ENCODE data around the gene SRP72. TPM values are rescaled to one million over a fixed set of nuclear protein-coding genes. Genes with fewer than 3 reads are reported as not detected.

SRP72 gene
- 100 to 1,000 TPM; 181 to 204 TPM for total RNA-seq

- intact Hi-C loops (cut with DNase I, micrococcal nuclease) = loop anchor here (1.0 to 5.0 kb wide), 12 partner anchors 31 to 519 kb away; partner anchors contain the start of genes AASDH (in 2 of the 2), PAICS (in 2 of the 2), CEP135 (in 1 of the 2) and POLR2B (in 1 of the 2)
- no peaks in the 10 kb centered on the region for H3K27me3 Mint-ChIP-seq
- peak; percentile 94 for DNase-seq
- peaks cover 47% of the 10 kb centered on the region for H3K36me3 Mint-ChIP-seq (ENCODE audit: low read depth)
- H3K4me1 Mint-ChIP-seq = peaks cover 50% of the 10 kb centered on the region
- peak within 1 kb of the TSS; percentile 100 for H3K4me3 Mint-ChIP-seq
- peak; percentile 92 for ATAC-seq
- CTCF ChIA-PET = interaction anchor here (0.6 to 1.3 kb wide), 4 partner anchors 29 to 370 kb away, joined by 3 to 6 read pairs (median 3); partner anchors contain the start of genes PAICS and PPAT
- H3K27ac Mint-ChIP-seq = peak within 1 kb of the TSS; percentile 99
- no peaks in the 10 kb centered on the region for H3K9me3 Mint-ChIP-seq (ENCODE audit: low read depth)
- POLR2A ChIA-PET = interaction anchor here (0.6 to 1.6 kb wide), 8 partner anchors 16 to 444 kb away, joined by 3 to 11 read pairs (median 5); partner anchors contain the start of genes AASDH, PAICS and PPAT
Observed at GRCh38 chr4:56467284-56468096, at the start of gene SRP72. Gene SRP72 (plus strand): TSS chr4:56467617. CDS start chr4:56467636, 19 bp downstream.

GRCh38 chr4:56424176-56424575, 43.2 kb upstream of the SRP72 start:
- DNase-seq (no peak), ATAC-seq (no peak)
- ChIA-PET CTCF (interaction anchor here (0.6 to 3.6 kb wide), 9 partner anchors 11 to 559 kb away, joined by 3 to 22 read pairs (median 4); partner anchors contain the start of genes PAICS and PPAT), POLR2A (no interaction called here)
- no peaks in the 10 kb centered on the region for H3K27me3 Mint-ChIP-seq
- no peaks in the 10 kb centered on the region for H3K9me3 Mint-ChIP-seq (ENCODE audit: low read depth)
- H3K36me3 Mint-ChIP-seq (ENCODE audit: low read depth) = peaks cover 4% of the 10 kb centered on the region
- H3K27ac Mint-ChIP-seq = no peak overlapping the region
- H3K4me3 Mint-ChIP-seq = no peak overlapping the region
- intact Hi-C loops (cut with DNase I, micrococcal nuclease) = loop anchor here (2.0 to 10.0 kb wide), 3 partner anchors 377 to 413 kb away; no protein-coding TSS in a partner anchor
- peaks cover 17% of the 10 kb centered on the region for H3K4me1 Mint-ChIP-seq

GRCh38 chr4:56424697-56425514, 42.5 kb upstream of the SRP72 start:
- no peaks in the 10 kb centered on the region for H3K9me3 Mint-ChIP-seq (ENCODE audit: low read depth)
- ChIA-PET CTCF (interaction anchor here (0.6 to 3.6 kb wide), 23 partner anchors 9 to 560 kb away, joined by 3 to 22 read pairs (median 4); partner anchors contain the start of genes AASDH, PAICS, PPAT and REST), POLR2A (interaction anchor here (1.6 kb wide), 1 partner anchor 11 kb away, joined by 5 read pairs; the partner anchor contains the start of genes PAICS and PPAT)
- H3K4me3 Mint-ChIP-seq = no peak overlapping the region
- no peak overlapping the region for H3K27ac Mint-ChIP-seq
- H3K36me3 Mint-ChIP-seq (ENCODE audit: low read depth) = peaks cover 4% of the 10 kb centered on the region
- ATAC-seq (no peak), DNase-seq (peak; percentile 39)
- H3K27me3 Mint-ChIP-seq = no peaks in the 10 kb centered on the region
- intact Hi-C loops (cut with DNase I, micrococcal nuclease) = loop anchor here (1.0 to 10.0 kb wide), 4 partner anchors 119 to 412 kb away; no protein-coding TSS in a partner anchor
- H3K4me1 Mint-ChIP-seq = peaks cover 24% of the 10 kb centered on the region

DNA sequence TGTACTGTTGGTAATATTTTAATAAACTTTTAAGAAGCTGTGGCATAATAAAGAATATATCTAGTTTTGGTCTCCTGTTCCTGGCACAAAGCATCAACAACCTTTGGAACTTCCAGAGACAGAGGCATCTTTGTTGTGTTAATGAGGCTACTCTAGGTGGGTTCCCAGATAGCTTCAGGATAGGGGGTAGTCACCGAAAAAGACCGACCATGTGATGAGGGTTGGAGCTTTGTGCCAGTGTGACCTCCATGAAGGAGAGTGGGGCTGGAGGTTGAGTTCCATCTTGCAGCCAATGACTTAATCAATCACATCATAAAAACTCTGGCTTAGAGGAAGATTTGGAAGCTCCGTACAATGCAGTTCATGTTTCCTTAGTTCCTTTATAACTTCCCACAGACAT, 41.9 kb upstream of the SRP72 start:
- POLR2A ChIA-PET = interaction anchor here (1.6 kb wide), 1 partner anchor 10 kb away, joined by 5 read pairs; the partner anchor contains the start of genes PAICS and PPAT
- DNase-seq (no peak), ATAC-seq (no peak)
- Mint-ChIP-seq H3K4me3 (no peak overlapping the region), H3K9me3 (ENCODE audit: low read depth) (no peaks in the 10 kb centered on the region), H3K27ac (no peak overlapping the region), H3K27me3 (no peaks in the 10 kb centered on the region), H3K36me3 (ENCODE audit: low read depth) (peaks cover 4% of the 10 kb centered on the region), H3K4me1 (peaks cover 28% of the 10 kb centered on the region)
- CTCF ChIA-PET = interaction anchor here (0.6 to 3.6 kb wide), 21 partner anchors 9 to 482 kb away, joined by 3 to 22 read pairs (median 4); partner anchors contain the start of genes AASDH, PPAT and REST
- intact Hi-C loops (cut with DNase I, micrococcal nuclease) = loop anchor here (1.0 to 10.0 kb wide), 4 partner anchors 119 to 411 kb away; no protein-coding TSS in a partner anchor

DNA sequence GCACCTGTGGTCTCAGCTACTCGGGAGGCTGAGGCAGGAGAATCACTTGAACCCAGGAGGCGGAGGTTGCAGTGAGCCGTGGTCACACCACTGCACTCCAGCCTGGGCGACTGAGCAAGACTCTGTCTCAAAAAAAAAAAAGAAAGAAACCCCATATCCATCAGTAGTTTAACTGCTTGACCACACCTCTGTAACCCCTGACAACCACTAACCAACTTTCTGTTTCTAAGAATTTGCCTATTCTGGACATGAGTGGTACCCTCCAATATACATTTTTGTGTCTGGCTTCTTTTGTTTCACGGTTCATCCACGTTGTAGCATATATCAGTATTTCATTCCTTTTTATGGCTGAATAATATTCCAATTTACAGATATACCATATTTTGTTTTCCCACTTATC, 41.1 kb upstream of the SRP72 start:
- intact Hi-C loops (cut with DNase I, micrococcal nuclease) = loop anchor here in 1 of 2 experiments (10.0 kb wide), 1 partner anchor 379 kb away; no protein-coding TSS in a partner anchor
- H3K4me1 Mint-ChIP-seq = peaks cover 32% of the 10 kb centered on the region
- H3K9me3 Mint-ChIP-seq (ENCODE audit: low read depth) = no peaks in the 10 kb centered on the region
- ATAC-seq = no peak
- no peak overlapping the region for H3K4me3 Mint-ChIP-seq
- ChIA-PET CTCF (interaction anchor here (1.0 to 3.6 kb wide), 5 partner anchors 14 to 410 kb away, joined by 3 to 22 read pairs (median 4); no protein-coding TSS in a partner anchor), POLR2A (no interaction called here)
- no peak for DNase-seq
- H3K36me3 Mint-ChIP-seq (ENCODE audit: low read depth) = peaks cover 4% of the 10 kb centered on the region
- no peaks in the 10 kb centered on the region for H3K27me3 Mint-ChIP-seq
- H3K27ac Mint-ChIP-seq = no peak overlapping the region

DNA sequence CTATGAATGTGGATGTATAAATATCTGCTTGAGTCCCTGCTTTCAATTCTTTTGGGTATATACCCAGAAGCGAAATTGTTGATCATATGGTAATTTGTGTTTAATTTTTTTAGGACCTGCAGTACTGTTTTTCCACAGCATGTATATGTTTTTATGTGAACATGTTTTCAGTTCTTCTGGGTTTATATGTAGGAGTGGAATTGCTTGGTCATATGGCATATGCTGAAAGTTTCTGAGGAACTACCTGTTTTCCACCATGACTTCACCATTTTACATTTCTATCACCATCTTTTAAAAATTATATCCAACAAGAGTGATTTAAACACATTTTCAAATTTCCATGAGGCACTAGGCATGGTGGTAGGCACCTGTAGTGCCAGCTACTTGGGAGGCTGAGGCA, 40.2 kb upstream of the SRP72 start:
- no peaks in the 10 kb centered on the region for H3K27me3 Mint-ChIP-seq
- H3K4me1 Mint-ChIP-seq = peaks cover 41% of the 10 kb centered on the region
- H3K27ac Mint-ChIP-seq = no peak overlapping the region
- peaks cover 6% of the 10 kb centered on the region for H3K36me3 Mint-ChIP-seq (ENCODE audit: low read depth)
- H3K4me3 Mint-ChIP-seq = no peak overlapping the region
- intact Hi-C loops (cut with DNase I, micrococcal nuclease) = loop anchor here in 1 of 2 experiments (10.0 kb wide), 1 partner anchor 378 kb away; no protein-coding TSS in a partner anchor
- CTCF ChIA-PET = interaction anchor here (0.6 kb wide), 1 partner anchor 409 kb away, joined by 4 read pairs; no protein-coding TSS in a partner anchor
- ATAC-seq (no peak), DNase-seq (no peak)
- POLR2A ChIA-PET = no interaction called here
- no peaks in the 10 kb centered on the region for H3K9me3 Mint-ChIP-seq (ENCODE audit: low read depth)

DNA sequence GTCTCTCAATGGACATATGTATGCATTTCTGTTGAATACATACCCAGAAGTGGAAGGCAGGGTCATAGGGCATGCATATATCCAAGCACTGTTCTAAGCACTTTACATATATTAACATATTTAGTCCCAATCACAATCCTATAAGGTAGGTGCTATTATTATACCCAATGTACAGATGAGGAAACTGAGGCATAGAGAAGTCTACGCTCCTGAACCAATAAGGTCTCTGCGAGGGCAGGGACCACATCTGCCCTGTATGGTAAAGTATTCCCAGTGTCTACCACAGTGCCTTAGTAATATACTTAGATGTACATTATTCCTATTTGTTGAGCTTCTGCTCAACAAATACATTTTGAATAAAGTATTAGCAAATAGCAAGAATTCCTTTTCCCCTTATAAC, 37.2 kb upstream of the SRP72 start:
- H3K4me1 Mint-ChIP-seq = peaks cover 54% of the 10 kb centered on the region
- intact Hi-C loops (cut with DNase I, micrococcal nuclease) = loop anchor here in 1 of 2 experiments (10.0 kb wide), 1 partner anchor 225 kb away; no protein-coding TSS in a partner anchor
- ChIA-PET POLR2A (no interaction called here), CTCF (interaction anchor here (0.7 to 1.6 kb wide), 2 partner anchors 298 to 406 kb away, joined by 3 to 5 read pairs; no protein-coding TSS in a partner anchor)
- no peak overlapping the region for H3K27ac Mint-ChIP-seq
- H3K9me3 Mint-ChIP-seq (ENCODE audit: low read depth) = no peaks in the 10 kb centered on the region
- peaks cover 9% of the 10 kb centered on the region for H3K36me3 Mint-ChIP-seq (ENCODE audit: low read depth)
- H3K4me3 Mint-ChIP-seq = no peak overlapping the region
- DNase-seq = no peak
- ATAC-seq = no peak
- no peaks in the 10 kb centered on the region for H3K27me3 Mint-ChIP-seq

GRCh38 chr4:56433280-56433679, 34.1 kb upstream of the SRP72 start:
- Mint-ChIP-seq H3K4me1 (peaks cover 48% of the 10 kb centered on the region), H3K9me3 (ENCODE audit: low read depth) (no peaks in the 10 kb centered on the region), H3K36me3 (ENCODE audit: low read depth) (peaks cover 16% of the 10 kb centered on the region), H3K27me3 (no peaks in the 10 kb centered on the region), H3K27ac (no peak overlapping the region), H3K4me3 (peak overlapping the region; percentile 88)
- intact Hi-C loops (cut with DNase I, micrococcal nuclease) = loop anchor here in 1 of 2 experiments (10.0 kb wide), 1 partner anchor 222 kb away; no protein-coding TSS in a partner anchor
- ATAC-seq (no peak), DNase-seq (no peak)
- ChIA-PET POLR2A (no interaction called here), CTCF (interaction anchor here (0.6 to 0.7 kb wide), 3 partner anchors 235 to 484 kb away, joined by 3 read pairs; partner anchors contain the start of gene CEP135)

DNA sequence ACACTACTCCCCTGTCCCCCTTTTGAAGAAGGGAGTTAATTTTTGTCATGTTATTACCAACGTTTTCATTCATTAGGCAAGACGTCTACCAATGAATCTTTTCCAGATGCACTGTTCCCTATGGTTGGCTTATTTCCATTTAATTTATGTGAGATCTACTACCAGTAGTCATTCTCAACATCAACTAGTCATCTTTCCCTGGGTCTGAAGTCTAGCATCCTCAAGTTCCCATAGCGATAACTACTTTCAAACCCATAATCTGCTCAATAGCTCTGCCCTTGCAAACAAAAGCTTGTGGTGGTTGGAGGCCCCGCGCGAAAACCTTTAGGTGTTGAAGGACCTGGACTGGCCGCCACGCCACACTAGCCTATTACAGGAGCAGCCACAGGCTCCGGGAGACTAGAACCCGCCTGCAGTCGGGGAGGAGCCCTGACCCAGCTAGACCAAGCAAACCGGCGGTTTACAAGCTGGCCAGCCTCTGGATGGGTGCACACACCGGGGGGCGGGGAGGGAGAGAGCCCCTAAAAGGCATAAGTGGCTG, 32.7 kb upstream of the SRP72 start:
- peak; percentile 63 for DNase-seq
- Mint-ChIP-seq H3K27ac (peak overlapping the region; percentile 97), H3K9me3 (ENCODE audit: low read depth) (no peaks in the 10 kb centered on the region), H3K4me3 (peak overlapping the region; percentile 88), H3K27me3 (no peaks in the 10 kb centered on the region), H3K4me1 (peaks cover 48% of the 10 kb centered on the region), H3K36me3 (ENCODE audit: low read depth) (peaks cover 25% of the 10 kb centered on the region)
- ChIA-PET POLR2A (interaction anchor here (0.5 to 2.6 kb wide), 5 partner anchors 9 to 543 kb away, joined by 5 to 51 read pairs (median 6); partner anchors contain the start of genes AASDH, NOA1 and POLR2B), CTCF (interaction anchor here (0.6 to 3.1 kb wide), 11 partner anchors 9 to 487 kb away, joined by 3 to 29 read pairs (median 5); partner anchors contain the start of genes AASDH and CEP135)
- intact Hi-C loops (cut with DNase I, micrococcal nuclease) = loop anchor here (1.0 to 10.0 kb wide), 10 partner anchors 47 to 582 kb away; partner anchors contain the start of genes AASDH (in 2 of the 2), REST (in 2 of the 2), CEP135 (in 1 of the 2) and EXOC1 (in 1 of the 2)
- ATAC-seq = no peak
